Chondrocyte (in vitro differentiated cells): ENCODE measurements around the gene AGBL2. TPM values are rescaled to one million over a fixed set of nuclear protein-coding genes. Genes with fewer than 3 reads are reported as not detected.
A peak's percentile ranks its signal among the peaks of the same experiment; 100 is the strongest.

ENCODE experiments used
- DNase-seq: peaks from one replicate; pipeline ENCODE4 v3.0.0; 2021; ENCODE audit warnings: mixed read lengths, low spot score
- H3K27ac Mint-ChIP-seq: one replicate; pipeline ENCODE4 v1.8.0; 2021; ENCODE audit warnings: mild to moderate bottlenecking, moderate library complexity, mixed read lengths; ENCODE audit not compliant: unreplicated experiment
- H3K27me3 Mint-ChIP-seq: 2 replicates; pipeline ENCODE4 v1.8.0; 2021; ENCODE audit warnings: low read depth, mixed read lengths
- H3K36me3 Mint-ChIP-seq: 2 replicates; pipeline ENCODE4 v1.8.0; 2021; ENCODE audit warnings: low read depth, mixed read lengths
- H3K4me1 Mint-ChIP-seq: 2 replicates; pipeline ENCODE4 v1.8.0; 2021; ENCODE audit warnings: low read depth, mild to moderate bottlenecking, mixed read lengths
- H3K4me3 Mint-ChIP-seq: one replicate; pipeline ENCODE4 v1.8.0; 2021; ENCODE audit warnings: mild to moderate bottlenecking, moderate library complexity, mixed read lengths; ENCODE audit not compliant: unreplicated experiment
- H3K9me3 Mint-ChIP-seq: 2 replicates; pipeline ENCODE4 v1.8.0; 2021; ENCODE audit warnings: low read depth, mixed read lengths
- total RNA-seq: library from RNA; stranded (reverse); gene quantifications from 3 replicates; pipeline ENCODE4 v1.2.1, GENCODE V29; 2021
- TF ChIP-seq, protein P1 (sequence below): fragments of 200-600 bp; sonication (generic); IDR thresholded peaks from 2 replicates; pipeline ENCODE4 v1.5.0; 2021; ENCODE audit warnings: antibody characterized with exemption, mild to moderate bottlenecking, moderate library complexity

The AGBL2 gene
- total RNA-seq, 1 donor from 2014 or later = 0.40 TPM

DNA sequence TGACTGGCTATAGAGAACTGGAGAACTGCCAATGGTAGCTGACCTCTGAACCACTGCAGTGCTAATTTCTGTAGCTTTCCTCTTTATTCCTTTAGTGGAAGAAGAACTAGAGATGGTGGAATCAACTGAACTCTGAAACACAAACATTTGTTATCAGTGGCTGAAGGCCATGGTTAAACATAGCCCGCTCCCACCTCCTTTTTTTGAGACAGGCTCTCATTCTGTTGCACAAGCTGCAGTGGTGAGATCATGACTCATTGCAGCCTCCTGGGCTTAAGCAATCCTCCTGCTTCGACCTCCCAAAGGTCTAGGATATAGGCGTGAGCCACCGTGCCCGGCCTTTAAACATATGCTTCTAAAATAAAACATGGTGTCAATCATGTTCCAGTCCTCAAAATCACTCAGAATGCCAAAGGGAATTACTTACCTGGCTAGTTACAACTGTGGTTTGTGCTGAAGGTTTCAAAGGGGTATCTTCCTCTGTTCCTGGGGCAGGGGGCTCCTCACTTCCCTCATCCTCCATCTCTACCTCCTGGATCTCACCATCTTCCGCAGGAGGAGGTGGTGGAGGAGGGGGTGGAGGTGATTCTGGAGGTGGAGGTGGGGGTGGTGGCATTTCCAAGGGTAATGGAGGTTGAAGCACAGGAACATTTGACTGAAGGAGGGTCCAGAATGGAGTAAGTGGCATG is 9.0 kb upstream of the AGBL2 start:
- no peak for DNase-seq
- Mint-ChIP-seq H3K9me3 (no peaks in the 10 kb centered on the region), H3K27ac (peak overlapping the region; percentile 74), H3K4me1 (peaks cover 11% of the 10 kb centered on the region), H3K27me3 (no peaks in the 10 kb centered on the region), H3K36me3 (peaks cover 41% of the 10 kb centered on the region), H3K4me3 (no peak overlapping the region)
- TF ChIP-seq, protein P1, sequence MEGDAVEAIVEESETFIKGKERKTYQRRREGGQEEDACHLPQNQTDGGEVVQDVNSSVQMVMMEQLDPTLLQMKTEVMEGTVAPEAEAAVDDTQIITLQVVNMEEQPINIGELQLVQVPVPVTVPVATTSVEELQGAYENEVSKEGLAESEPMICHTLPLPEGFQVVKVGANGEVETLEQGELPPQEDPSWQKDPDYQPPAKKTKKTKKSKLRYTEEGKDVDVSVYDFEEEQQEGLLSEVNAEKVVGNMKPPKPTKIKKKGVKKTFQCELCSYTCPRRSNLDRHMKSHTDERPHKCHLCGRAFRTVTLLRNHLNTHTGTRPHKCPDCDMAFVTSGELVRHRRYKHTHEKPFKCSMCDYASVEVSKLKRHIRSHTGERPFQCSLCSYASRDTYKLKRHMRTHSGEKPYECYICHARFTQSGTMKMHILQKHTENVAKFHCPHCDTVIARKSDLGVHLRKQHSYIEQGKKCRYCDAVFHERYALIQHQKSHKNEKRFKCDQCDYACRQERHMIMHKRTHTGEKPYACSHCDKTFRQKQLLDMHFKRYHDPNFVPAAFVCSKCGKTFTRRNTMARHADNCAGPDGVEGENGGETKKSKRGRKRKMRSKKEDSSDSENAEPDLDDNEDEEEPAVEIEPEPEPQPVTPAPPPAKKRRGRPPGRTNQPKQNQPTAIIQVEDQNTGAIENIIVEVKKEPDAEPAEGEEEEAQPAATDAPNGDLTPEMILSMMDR = no peak

DNA sequence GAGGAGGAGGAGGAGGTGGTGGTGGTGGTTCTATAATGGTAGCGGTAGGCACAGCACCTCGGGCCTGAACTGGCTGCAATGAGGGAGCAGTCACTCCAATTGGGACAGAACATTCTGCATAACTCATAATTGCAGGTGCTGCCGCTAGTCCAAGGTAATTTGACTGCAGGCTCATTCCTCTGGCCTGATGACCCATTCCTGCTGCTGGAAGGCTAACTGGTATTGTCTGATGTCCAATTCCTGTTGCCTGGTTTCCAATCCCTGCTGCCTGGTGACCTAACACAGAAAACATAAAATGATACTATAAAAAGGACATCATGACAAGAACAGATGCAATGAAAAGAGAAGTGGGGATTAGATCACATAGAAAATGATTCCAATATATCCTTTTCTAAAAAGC is 7.9 kb upstream of the AGBL2 start:
- no peak overlapping the region for H3K27ac Mint-ChIP-seq
- peaks cover 37% of the 10 kb centered on the region for H3K36me3 Mint-ChIP-seq
- H3K4me3 Mint-ChIP-seq = no peak overlapping the region
- H3K4me1 Mint-ChIP-seq = peaks cover 11% of the 10 kb centered on the region
- TF ChIP-seq, protein P1 = no peak
- no peak for DNase-seq
- no peaks in the 10 kb centered on the region for H3K27me3 Mint-ChIP-seq
- H3K9me3 Mint-ChIP-seq = no peaks in the 10 kb centered on the region

DNA sequence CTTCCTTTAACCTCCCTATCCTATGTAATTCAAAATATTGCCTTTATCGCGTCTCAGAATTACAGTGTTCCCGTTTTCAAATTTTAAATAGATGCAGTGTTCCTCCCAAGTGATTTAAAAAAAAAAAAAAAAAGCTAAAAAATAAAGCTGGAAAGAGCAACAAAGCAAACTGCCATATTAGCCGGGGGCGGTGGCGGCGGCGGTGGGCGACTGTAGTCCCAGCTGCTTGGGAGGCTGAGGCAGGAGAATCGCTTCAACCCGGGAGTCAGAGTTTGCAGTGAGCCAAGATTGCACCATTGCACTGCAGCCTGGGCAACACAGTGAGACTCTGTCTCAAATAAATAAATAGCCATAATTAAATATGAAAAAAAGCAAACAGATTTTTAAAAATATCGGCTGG is 5.5 kb upstream of the AGBL2 start:
- peaks cover 40% of the 10 kb centered on the region for H3K36me3 Mint-ChIP-seq

DNA sequence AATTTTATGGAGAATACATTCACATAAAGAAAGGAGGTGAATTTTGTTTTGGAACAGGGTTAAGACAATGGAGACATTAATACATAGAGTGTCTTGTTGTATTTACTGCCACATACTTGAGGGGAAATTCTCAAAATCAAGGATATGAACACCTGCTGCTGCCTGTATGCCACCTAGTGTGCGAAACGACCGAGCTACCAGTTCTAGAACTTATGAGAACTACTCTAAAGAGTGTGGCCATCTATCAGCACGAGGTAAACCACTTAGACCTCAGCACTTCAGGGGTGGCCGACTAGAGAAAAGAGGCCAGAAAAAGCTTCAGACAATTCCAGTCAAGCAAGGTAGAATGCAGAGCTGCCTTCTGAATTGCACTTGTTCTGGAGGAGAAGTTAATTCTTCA is 1.5 kb upstream of the AGBL2 start:
- H3K4me3 Mint-ChIP-seq = no peak overlapping the region
- H3K9me3 Mint-ChIP-seq = no peaks in the 10 kb centered on the region
- TF ChIP-seq, protein P1 = no peak
- no peak overlapping the region for H3K27ac Mint-ChIP-seq
- H3K36me3 Mint-ChIP-seq = peaks cover 19% of the 10 kb centered on the region
- peaks cover 3% of the 10 kb centered on the region for H3K4me1 Mint-ChIP-seq
- no peaks in the 10 kb centered on the region for H3K27me3 Mint-ChIP-seq
- no peak for DNase-seq

More for the DNA sequence above, 5.5 kb upstream of the AGBL2 start:
- Mint-ChIP-seq H3K27ac (no peak overlapping the region), H3K27me3 (no peaks in the 10 kb centered on the region), H3K4me1 (peaks cover 11% of the 10 kb centered on the region), H3K4me3 (no peak overlapping the region), H3K9me3 (no peaks in the 10 kb centered on the region)
- DNase-seq = no peak
- TF ChIP-seq, protein P1 = no peak

DNA sequence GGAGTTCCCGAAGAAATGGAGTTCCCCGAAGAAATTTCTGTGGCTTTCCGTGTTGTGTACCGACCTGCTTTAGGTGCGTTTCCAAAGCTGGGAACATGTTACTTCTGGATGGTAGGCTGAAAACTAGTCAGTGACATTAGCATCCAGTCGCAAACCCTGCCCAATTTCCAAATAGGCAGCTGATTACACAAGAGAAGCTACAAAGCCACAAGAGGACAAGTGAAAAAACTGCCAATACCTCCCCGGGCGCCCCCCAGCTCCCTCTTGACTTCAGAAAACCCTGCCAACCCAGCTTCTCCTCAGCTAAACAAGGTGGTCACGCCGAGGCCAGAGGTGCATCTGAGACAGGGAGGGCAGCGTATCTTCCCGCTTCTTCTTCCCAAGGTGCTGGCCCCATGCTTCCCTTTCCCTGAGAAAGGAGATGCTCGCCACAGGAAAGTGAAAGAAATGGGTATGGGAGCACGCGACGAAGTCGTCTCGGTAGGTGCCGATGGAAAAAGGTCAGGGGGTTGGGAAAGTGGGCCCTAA is 551 bp downstream of the AGBL2 start:
- H3K27me3 Mint-ChIP-seq = no peaks in the 10 kb centered on the region
- no peaks in the 10 kb centered on the region for H3K9me3 Mint-ChIP-seq
- TF ChIP-seq, protein P1 = no peak
- DNase-seq = no peak
- peak overlapping the region; percentile 87 for H3K4me3 Mint-ChIP-seq
- H3K27ac Mint-ChIP-seq = peak overlapping the region; percentile 61
- peaks cover 3% of the 10 kb centered on the region for H3K4me1 Mint-ChIP-seq
- H3K36me3 Mint-ChIP-seq = peaks cover 12% of the 10 kb centered on the region
